NCI-H446 treated with DMSO at 0.1 percent for 48 hours (cell line): ENCODE data around the gene HMG20A.

Source experiments
- DNase-seq: peaks from one replicate; lab custom pipeline; 2025; lab: John Stamatoyannopoulos, UW

Gene HMG20A

DNA sequence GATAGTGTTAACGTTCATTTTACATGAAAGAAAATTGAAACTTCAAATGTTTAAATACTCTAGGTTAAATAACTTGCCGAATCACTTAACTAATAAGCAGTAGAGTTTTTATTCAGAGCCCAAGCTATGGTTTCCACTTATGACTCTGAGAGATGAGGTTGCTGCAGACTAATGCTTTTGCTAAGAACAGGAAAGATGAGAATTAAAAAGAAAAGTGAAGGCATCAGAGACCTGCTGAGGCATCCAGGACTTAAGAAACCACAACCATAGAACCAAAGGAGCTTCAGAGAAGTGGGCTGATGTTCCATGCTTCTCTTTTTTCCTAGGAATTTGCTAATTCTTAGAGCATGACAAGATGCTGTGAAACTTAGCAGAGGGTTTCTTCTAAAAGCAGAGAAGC is 9.5 kb downstream of the HMG20A start:
- DNase-seq = no peak

DNA sequence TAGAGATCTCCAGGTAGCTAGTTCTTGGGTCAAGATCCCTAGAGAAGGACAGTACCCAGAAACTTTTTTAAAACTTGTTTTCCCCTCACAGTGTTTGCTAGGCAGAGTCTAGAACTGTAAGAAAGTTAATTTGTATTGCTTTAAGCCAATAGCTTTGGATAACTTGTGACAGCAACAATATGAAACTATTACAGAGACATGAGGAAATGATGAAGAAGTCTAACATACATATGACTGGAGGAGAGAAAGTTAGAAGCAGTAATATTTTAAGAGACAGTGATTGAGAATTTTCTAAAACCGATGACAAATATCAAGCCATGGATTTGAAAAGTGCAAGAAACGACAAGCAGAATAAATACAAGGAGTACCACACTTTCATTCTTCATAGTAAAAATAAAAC is 10.0 kb downstream of the HMG20A start:
- no peak for DNase-seq

- DNase-seq = no peak
Observed at GRCh38 chr15:77436822-77437221, 16.1 kb downstream of the HMG20A start.

GRCh38 chr15:77437264-77437663 is 16.6 kb downstream of the HMG20A start:
- DNase-seq = no peak

GRCh38 chr15:77440378-77440999 is 19.8 kb downstream of the HMG20A start:
- DNase-seq = no peak

GRCh38 chr15:77446840-77447390 is 26.2 kb downstream of the HMG20A start:
- no peak for DNase-seq

DNA sequence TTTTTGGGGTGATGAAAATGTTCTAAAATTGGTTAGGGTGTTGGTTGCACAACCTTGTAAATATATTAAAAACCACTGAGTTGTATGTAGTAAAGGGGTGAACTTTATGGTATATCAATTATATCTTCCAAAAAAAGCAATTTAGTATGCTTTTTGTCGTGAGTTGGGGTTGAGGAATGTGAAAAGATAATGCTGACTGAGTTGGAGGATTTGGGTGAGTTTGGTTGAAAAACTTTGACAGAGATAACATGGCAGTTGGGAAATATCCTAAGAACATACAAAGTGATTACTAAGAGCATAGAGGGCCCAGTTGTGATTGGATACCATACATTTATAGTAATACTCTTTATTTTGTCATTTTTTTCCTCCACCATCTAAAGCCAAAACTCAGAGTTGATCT is 33.6 kb downstream of the HMG20A start:
- DNase-seq = no peak

GRCh38 chr15:77454951-77455350 is 34.3 kb downstream of the HMG20A start:
- no peak for DNase-seq

GRCh38 chr15:77455696-77456321 is 35.1 kb downstream of the HMG20A start:
- no peak for DNase-seq

GRCh38 chr15:77456746-77457145 is 36.1 kb downstream of the HMG20A start:
- DNase-seq = no peak

GRCh38 chr15:77457191-77457904 is 36.7 kb downstream of the HMG20A start:
- no peak for DNase-seq

GRCh38 chr15:77457905-77458265 is 37.2 kb downstream of the HMG20A start:
- DNase-seq = no peak

- no peak for DNase-seq
Observed at GRCh38 chr15:77459031-77459430, 38.3 kb downstream of the HMG20A start.

GRCh38 chr15:77461486-77461885 is 40.8 kb downstream of the HMG20A start:
- DNase-seq = no peak

GRCh38 chr15:77464129-77464865 is 43.6 kb downstream of the HMG20A start:
- DNase-seq = no peak

GRCh38 chr15:77466521-77466920 is 45.8 kb downstream of the HMG20A start:
- no peak for DNase-seq

- no peak for DNase-seq
Observed at GRCh38 chr15:77468896-77469295, 48.2 kb downstream of the HMG20A start.

GRCh38 chr15:77470235-77470634 is 49.5 kb downstream of the HMG20A start:
- DNase-seq = no peak

GRCh38 chr15:77473328-77473727 is 52.6 kb downstream of the HMG20A start:
- DNase-seq = no peak

GRCh38 chr15:77474310-77474988 is 53.8 kb downstream of the HMG20A start:
- no peak for DNase-seq

- DNase-seq = no peak
Observed at GRCh38 chr15:77475001-77475400, 54.3 kb downstream of the HMG20A start.

DNA sequence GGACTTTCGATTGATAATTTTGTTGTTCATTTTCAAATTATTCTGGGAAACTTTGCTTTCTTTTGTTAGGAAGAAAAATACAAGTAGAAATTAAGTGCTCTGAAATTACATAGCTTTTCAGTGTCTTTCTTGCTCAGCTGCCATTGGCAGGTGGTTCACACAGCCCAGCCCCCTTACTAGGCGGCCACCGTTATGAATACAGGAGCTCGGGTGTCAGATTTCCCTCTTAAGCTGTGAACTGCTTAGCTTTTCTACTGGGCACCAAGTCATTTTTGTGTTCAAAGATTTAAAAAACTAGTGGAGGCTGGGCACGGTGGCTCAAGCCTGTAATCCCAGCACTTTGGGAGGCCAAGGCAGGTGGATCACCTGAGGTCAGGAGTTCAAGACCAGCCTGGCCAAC is 55.2 kb downstream of the HMG20A start:
- no peak for DNase-seq
